Cerebellar cortex (tissue), 1 donor: ENCODE measurements around the gene OR4K1.
"Not testable (repeated sequence)": the region's sequence is repeated elsewhere in the genome, so short reads cannot be mapped to it uniquely, and the experiment has no call there.

ENCODE experiments used
- DNase-seq: peaks from one replicate; pipeline ENCODE4 v3.0.0-alpha.2; 2015; ENCODE audit warnings: low spot score

Gene OR4K1

GRCh38 chr14:19930617-19931016 is at the start of gene OR4K1:
OR4K1 (plus strand) TSS chr14:19930917; CDS start chr14:19935667, 4,750 bp downstream.
- no peak for DNase-seq

GRCh38 chr14:19895282-19895681 is 35.4 kb upstream of the OR4K1 start:
- DNase-seq = no peak

GRCh38 chr14:19900999-19901398 is 29.7 kb upstream of the OR4K1 start:
- no peak for DNase-seq

- no peak for DNase-seq
Measured at GRCh38 chr14:19902409-19902808, 28.3 kb upstream of the OR4K1 start.

DNA sequence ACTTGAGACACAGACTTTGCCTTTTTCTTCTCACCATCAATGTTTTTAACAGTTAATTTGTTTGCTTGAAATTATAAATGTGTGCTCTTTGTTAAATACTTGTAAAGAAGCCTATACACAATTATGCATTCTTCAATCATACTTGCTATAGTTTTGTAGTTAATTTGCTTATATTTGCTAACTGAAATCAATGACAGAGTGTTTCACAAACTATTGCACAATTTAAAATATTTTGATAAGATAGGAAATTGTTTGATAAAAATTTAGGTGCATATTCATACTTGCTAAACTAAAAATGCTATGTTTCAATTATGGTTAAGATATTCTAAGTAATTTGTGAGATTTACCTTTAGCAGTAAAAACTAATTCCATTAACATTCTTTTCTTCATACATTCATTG is 24.1 kb upstream of the OR4K1 start:
- no peak for DNase-seq

DNA sequence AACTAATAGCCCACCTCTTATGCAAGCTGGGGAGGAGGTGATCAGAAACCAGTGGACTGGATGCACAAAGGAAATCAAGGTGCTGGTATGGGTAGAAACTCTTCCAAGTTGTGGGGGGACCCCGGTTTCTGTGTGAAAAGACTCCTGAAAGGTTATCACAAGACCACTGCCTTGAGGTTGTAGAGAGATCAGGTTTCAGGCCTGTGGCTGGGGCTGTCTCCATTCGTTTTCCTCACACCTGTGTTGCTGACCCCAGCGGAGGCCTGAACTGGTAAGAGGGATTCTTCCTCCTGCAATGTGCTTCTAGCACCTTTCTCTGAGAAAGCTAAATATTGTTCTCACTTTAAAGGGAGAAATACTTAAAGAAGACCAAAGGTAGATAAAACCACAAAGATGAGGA is 19.6 kb upstream of the OR4K1 start:
- no peak for DNase-seq

DNA sequence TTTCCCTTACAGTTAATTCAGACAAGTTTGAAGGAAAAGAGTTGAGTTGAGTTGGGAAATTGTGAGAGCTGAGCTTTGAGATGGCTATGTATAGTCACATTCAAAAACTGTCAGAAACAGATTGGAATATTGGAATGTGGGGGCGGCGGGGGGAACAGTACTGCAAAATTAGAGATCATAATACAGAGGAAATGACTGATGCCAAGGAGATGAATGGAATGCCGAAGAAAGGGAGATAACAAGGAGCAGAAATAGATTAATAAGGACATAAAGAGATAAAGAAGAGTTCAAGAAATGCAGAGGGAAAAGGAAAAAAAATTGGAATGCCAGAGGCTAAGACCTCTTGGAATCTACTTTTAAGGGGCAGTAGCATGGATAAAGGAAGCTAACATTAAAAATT is 13.5 kb upstream of the OR4K1 start:
- no peak for DNase-seq

- no peak for DNase-seq
Measured at GRCh38 chr14:19917955-19918518, 12.7 kb upstream of the OR4K1 start.

DNA sequence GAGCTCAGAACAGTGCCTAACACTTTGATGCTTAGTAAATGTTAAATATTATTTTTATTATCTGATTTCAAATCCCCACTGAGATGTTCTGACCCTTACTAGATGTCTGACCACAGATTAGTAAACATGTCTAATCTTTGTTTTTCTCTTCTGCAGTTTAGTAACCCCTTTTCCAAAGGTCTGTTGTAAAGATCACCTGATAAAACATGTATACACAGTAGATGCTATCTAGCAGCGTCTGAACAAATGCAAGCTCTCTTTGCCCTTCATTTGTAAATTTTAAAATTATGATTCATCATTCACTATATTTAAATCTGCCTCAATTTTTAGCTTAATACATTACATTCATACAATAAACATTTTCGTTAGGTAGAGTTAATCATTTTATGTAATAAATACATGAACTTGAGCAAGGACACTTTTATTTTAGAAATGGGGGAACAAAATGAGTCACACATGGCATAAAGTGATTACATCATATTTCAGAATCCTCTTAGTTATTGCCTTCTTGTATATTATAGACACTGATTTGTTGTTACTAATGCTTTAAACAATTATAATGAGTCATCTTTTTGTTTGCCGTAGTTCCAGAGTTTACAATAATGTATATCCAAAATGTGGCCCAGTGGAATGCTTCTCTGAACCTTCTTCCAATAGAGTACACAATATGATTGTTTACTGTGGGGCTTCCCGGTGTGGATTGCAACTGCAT is 12.0 kb upstream of the OR4K1 start:
- no peak for DNase-seq

- no peak for DNase-seq
Measured at GRCh38 chr14:19920021-19920657, 10.6 kb upstream of the OR4K1 start, which contains the start of gene OR4K5. OR4K5 (plus strand) TSS chr14:19920607; CDS start chr14:19920607, 0 bp downstream.

DNA sequence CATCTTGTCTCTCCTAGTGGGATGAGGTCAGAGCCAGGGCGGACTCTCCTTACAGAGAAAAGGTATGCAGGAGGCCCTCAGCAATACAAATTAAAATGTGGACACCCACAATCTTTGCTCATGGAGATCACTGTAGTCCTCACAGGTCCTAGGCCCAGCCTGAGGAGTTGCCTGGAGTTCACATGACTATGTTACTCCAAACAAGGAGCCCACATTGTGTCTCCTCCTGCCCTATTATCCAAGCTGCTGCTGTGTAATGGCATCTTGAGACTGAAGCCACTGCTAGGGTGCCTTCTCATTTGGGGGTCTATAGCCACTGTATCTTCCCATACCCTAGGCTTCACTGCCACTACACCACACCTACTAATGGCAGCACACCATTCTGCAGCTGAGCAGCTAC is 11.0 kb downstream of the OR4K1 start:
- DNase-seq = no peak

- no peak for DNase-seq
Measured at GRCh38 chr14:19947413-19948090, 16.8 kb downstream of the OR4K1 start.

GRCh38 chr14:19949218-19949617 is 18.5 kb downstream of the OR4K1 start:
- DNase-seq = no peak

DNA sequence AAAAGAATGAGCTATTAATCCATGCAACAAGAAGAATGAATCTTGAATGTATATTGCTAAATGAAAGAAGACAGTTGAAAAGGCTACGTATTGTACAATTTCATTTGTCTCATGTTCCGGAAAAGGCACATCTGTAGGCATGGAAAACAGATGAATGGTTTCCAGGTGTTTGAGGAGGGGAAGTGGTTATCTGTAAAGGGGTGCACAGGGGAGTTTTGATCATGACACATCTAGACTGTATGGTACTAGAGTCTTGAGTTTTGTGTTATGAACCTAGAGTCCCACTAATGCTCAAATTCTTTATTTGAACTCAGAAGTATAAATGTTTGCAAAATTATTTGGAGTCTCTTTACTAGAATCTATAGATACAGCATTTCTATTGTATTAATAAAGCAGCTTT is 39.0 kb downstream of the OR4K1 start:
- not testable (repeated sequence) for DNase-seq

GRCh38 chr14:19974844-19975243 is 44.1 kb downstream of the OR4K1 start:
- no peak for DNase-seq

GRCh38 chr14:19975291-19975690 is 44.6 kb downstream of the OR4K1 start, which contains the start of gene OR4K15:
OR4K15 (plus strand) TSS chr14:19975591; CDS start chr14:19975591, 0 bp downstream.
- no peak for DNase-seq
